HG03025 (cell line): ENCODE results near the gene KDM8.

Source experiments
- ATAC-seq: cut with Tn5 transposase; IDR thresholded peaks from one replicate; pipeline ENCODE4 v1.9.1; 2021; ENCODE audit warnings: mild to moderate bottlenecking, moderate library complexity; ENCODE audit not compliant: unreplicated experiment, low FRiP score

Gene KDM8

GRCh38 chr16:27264151-27264550, 60.8 kb downstream of the KDM8 start:
- no peak for ATAC-seq

GRCh38 chr16:27265982-27266381, 62.7 kb downstream of the KDM8 start:
- ATAC-seq = no peak

- ATAC-seq = no peak
Observed at GRCh38 chr16:27267037-27267677, 63.8 kb downstream of the KDM8 start.

GRCh38 chr16:27268376-27269299, 65.3 kb downstream of the KDM8 start, which contains the start of gene NSMCE1:
Gene NSMCE1 (minus strand): TSS chr16:27268772. CDS start chr16:27257570, 11,202 bp downstream.
- peak; percentile 91 for ATAC-seq

- ATAC-seq = no peak
Observed at GRCh38 chr16:27269300-27270150, 66.2 kb downstream of the KDM8 start.

- ATAC-seq = no peak
Observed at GRCh38 chr16:27270349-27270748, 67.0 kb downstream of the KDM8 start.
